GM12801 (cell line): Measurements from ENCODE around the gene OLFML2B.

Experiments
- TF ChIP-seq, protein P1 (sequence below): IDR thresholded peaks from one replicate; pipeline ENCODE4 v1.5.1; 2011; ENCODE audit warnings: control low read depth; ENCODE audit not compliant: insufficient read length; ENCODE audit errors: extremely low read depth

The OLFML2B gene

DNA sequence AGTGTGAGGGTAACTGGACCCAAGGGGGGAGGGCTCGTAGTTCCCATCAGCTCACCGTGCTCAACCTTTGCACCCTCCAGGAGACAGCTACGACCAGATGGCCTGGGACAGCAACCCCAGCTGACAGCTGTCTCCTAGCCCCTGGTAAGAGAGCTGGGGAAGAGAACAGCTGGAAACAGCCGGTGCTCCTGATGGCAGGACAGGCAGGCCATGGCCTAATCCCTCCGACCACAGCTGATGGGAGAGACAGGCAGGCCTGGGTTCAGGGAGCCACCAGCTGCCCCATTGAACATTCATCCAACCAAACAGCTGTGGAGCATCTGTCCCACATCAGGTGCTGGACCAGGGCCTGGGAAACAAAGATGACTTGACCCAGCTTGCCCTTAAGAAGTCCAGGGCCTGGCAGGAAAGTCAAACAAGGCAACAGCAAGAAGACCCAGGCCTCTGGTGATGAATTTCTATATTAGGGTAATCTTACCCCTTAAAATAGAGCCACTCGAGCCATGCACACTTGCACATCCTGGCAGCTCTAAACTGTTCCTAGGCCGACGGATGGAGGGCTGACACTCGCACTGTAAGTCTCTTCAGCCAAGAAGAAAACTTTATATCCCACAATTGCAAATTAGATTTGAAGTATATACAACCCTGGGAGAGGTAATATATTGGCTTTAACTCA is 12.2 kb downstream of the OLFML2B start:
- TF ChIP-seq, protein P1, sequence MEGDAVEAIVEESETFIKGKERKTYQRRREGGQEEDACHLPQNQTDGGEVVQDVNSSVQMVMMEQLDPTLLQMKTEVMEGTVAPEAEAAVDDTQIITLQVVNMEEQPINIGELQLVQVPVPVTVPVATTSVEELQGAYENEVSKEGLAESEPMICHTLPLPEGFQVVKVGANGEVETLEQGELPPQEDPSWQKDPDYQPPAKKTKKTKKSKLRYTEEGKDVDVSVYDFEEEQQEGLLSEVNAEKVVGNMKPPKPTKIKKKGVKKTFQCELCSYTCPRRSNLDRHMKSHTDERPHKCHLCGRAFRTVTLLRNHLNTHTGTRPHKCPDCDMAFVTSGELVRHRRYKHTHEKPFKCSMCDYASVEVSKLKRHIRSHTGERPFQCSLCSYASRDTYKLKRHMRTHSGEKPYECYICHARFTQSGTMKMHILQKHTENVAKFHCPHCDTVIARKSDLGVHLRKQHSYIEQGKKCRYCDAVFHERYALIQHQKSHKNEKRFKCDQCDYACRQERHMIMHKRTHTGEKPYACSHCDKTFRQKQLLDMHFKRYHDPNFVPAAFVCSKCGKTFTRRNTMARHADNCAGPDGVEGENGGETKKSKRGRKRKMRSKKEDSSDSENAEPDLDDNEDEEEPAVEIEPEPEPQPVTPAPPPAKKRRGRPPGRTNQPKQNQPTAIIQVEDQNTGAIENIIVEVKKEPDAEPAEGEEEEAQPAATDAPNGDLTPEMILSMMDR: no peak

DNA sequence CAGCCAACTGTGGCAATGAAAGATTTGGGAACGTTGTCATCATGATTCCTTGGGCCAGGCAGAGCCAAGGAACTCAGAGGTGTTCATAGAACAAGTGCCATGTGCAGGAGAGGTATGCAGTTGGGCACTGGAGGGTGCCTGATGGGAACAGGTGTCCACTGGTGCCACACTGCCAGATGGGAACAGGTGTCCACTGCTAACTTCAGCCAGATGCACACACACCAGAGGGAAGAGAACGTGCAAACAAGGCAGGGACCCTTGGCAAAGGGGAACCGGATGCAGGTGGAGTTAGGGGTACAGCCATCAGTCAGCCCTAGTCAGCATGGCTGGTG is 13.5 kb downstream of the OLFML2B start:
- TF ChIP-seq, protein P1: no peak

DNA sequence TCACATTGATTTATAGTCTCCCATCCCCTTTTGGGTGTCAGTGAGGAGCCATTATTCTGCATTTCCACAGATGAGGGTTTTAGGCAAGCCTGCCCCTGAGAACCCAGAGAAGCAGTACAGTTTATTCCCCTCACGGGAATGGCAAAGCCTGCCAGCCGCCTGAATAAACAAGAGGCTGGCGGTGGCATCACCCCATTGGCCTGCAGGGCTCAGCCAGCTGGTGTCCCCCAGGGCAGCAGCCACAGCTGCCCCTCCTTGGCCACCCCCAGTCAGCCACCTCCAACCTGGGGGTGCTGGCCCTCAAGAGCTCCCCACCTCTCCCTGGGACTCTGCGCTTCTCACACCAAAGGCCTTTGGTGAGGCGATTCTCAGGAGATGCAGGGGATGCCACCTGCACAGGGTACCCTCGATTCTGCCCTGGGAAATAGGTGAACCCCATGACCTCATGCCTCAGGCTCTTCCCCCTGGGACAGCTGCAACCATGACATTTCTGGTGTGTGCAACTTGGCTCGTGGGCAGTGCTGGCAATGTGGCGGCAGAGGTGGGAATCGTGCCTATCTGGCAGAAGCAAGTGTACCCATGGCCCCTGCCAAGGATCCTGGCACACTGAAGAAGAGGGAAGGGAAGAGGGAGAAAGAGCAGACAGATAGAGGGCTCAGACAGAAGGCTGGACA is 14.0 kb downstream of the OLFML2B start:
- TF ChIP-seq, protein P1: no peak

DNA sequence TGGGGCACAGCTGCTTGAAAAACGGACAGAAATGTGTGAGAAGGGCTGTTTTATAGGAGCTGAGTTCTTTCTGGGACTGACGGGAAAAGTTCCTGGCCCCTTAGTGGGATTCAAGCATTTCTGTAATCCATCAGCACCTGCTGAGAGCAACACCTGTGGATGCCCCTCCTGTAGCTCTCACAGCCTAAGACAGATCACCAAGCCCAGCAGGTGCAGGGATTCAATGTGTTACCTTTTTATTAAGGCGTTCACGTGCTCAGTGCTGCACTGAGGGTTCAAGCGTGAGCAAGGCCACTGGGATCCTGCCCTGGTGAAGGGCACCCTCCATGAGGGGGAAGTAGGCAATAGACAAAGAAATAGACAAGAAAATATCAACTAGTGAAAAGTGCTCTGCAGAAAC is 14.9 kb downstream of the OLFML2B start:
- TF ChIP-seq, protein P1: no peak

DNA sequence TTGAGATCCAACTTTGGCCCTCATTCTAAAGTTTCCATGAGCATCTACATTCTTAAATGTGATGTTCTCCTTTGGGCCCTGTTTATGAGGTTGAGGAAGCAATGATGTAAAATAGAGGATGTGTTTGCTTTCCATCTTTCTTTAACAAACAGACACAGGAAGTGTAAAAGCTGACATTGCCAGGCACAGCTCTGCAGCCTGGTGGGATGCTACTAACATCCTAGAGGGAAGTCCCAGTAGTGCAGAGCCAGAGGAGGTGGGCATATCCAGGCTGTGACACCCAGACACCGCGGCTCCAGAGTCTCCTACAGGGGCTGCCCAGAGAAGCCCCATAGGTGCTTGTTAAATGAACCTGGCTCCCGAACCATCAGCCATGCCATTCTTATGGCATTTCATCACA is 16.2 kb downstream of the OLFML2B start:
- TF ChIP-seq, protein P1: no peak

DNA sequence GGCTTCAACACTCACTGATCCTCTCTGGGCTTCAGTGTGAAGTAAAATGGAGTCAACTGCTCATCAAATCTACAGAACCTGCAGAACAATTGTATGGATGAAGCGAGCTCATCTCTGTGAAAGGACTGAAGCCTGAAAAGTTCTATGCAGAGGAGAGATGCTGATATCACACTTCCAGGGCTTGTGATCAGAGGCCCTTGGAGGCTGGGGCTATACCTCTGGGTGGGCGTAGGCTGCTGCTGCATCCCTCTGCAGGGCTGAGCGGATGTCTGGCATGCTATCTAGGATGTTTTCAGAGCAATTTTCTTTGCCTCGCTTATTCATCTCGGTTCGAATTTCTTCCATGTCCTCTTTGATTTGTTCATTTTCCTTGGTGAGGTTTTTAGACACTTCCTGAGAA is 17.6 kb downstream of the OLFML2B start:
- TF ChIP-seq, protein P1: no peak

DNA sequence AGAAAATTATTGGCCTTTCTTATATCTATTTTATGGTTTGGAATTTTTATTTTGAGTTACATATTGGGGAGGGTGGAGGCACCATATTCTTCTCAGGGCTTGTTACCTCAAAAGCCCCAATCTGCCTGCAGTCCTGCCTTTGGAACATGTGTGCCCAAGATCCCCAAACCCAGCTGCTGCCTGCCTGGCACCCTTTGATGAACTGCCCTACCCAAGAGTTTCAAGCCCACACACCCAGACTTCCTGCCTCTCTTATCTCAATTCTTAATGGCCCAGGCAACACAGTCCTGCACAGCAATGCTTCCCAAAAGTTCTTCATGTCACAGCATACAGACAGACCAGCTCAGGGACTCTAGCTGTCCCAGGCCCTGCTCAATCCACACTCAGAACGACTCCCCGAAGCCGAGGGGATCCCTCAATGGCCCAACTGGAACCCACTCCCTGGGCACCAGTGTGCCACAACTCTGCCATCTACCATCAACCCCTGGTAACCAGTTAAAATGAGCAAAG is 19.2 kb downstream of the OLFML2B start:
- TF ChIP-seq, protein P1: no peak
